ENCODE measurements around the gene PLOD2.

PLOD2 gene

GRCh38 chr3:146101538-146101937 lies 59.4 kb downstream of the PLOD2 start:
- no peak for DNase-seq (ENCODE audit: low read depth in 1 of 2, low spot score in 1 of 2)

- DNase-seq (ENCODE audit: low read depth in 1 of 2, low spot score in 1 of 2): no peak
These were observed 60.0 kb downstream of the PLOD2 start for GRCh38 chr3:146100825-146101444.

GRCh38 chr3:146100180-146100579 lies 60.8 kb downstream of the PLOD2 start:
- DNase-seq (ENCODE audit: low read depth in 1 of 2, low spot score in 1 of 2): no peak

GRCh38 chr3:146099316-146099715 lies 61.7 kb downstream of the PLOD2 start:
- DNase-seq (ENCODE audit: low read depth in 1 of 2, low spot score in 1 of 2): no peak

- no peak for DNase-seq (ENCODE audit: low read depth in 1 of 2, low spot score in 1 of 2)
These were observed 67.1 kb downstream of the PLOD2 start for GRCh38 chr3:146093896-146094295.

GRCh38 chr3:146092230-146092629 lies 68.8 kb downstream of the PLOD2 start:
- no peak for DNase-seq (ENCODE audit: low read depth in 1 of 2, low spot score in 1 of 2)

- DNase-seq (ENCODE audit: low read depth in 1 of 2, low spot score in 1 of 2): no peak
These were observed 69.6 kb downstream of the PLOD2 start for GRCh38 chr3:146091397-146091796.

- no peak for DNase-seq (ENCODE audit: low read depth in 1 of 2, low spot score in 1 of 2)
These were observed 70.5 kb downstream of the PLOD2 start for GRCh38 chr3:146090521-146090920.

GRCh38 chr3:146088840-146089239 lies 72.1 kb downstream of the PLOD2 start:
- no peak for DNase-seq (ENCODE audit: low read depth in 1 of 2, low spot score in 1 of 2)

- DNase-seq (ENCODE audit: low read depth in 1 of 2, low spot score in 1 of 2): no peak
These were observed 73.9 kb downstream of the PLOD2 start for GRCh38 chr3:146087116-146087515.

- DNase-seq (ENCODE audit: low read depth in 1 of 2, low spot score in 1 of 2): no peak
These were observed 74.8 kb downstream of the PLOD2 start for GRCh38 chr3:146086211-146086610.

- no peak for DNase-seq (ENCODE audit: low read depth in 1 of 2, low spot score in 1 of 2)
These were observed 75.3 kb downstream of the PLOD2 start for GRCh38 chr3:146085678-146086077.

GRCh38 chr3:146080578-146080977 lies 80.4 kb downstream of the PLOD2 start:
- no peak for DNase-seq (ENCODE audit: low read depth in 1 of 2, low spot score in 1 of 2)

GRCh38 chr3:146078031-146078430 lies 83.0 kb downstream of the PLOD2 start:
- DNase-seq (ENCODE audit: low read depth in 1 of 2, low spot score in 1 of 2): no peak

- no peak for DNase-seq (ENCODE audit: low read depth in 1 of 2, low spot score in 1 of 2)
These were observed 83.8 kb downstream of the PLOD2 start for GRCh38 chr3:146077181-146077580.

- no peak for DNase-seq (ENCODE audit: low read depth in 1 of 2, low spot score in 1 of 2)
These were observed 88.2 kb downstream of the PLOD2 start for GRCh38 chr3:146072824-146073223.

GRCh38 chr3:146072061-146072460 lies 88.9 kb downstream of the PLOD2 start:
- DNase-seq (ENCODE audit: low read depth in 1 of 2, low spot score in 1 of 2): no peak

GRCh38 chr3:146071632-146072031 lies 89.4 kb downstream of the PLOD2 start:
- DNase-seq (ENCODE audit: low read depth in 1 of 2, low spot score in 1 of 2): no peak

- DNase-seq (ENCODE audit: low read depth in 1 of 2, low spot score in 1 of 2): no peak
These were observed 93.9 kb downstream of the PLOD2 start for GRCh38 chr3:146067048-146067447.

- DNase-seq (ENCODE audit: low read depth in 1 of 2, low spot score in 1 of 2): no peak
These were observed 95.4 kb downstream of the PLOD2 start for GRCh38 chr3:146065573-146066006.

- no peak for DNase-seq (ENCODE audit: low read depth in 1 of 2, low spot score in 1 of 2)
These were observed 102.7 kb downstream of the PLOD2 start for GRCh38 chr3:146058241-146058640.

GRCh38 chr3:146052791-146053310 lies 108.1 kb downstream of the PLOD2 start:
- no peak for DNase-seq (ENCODE audit: low read depth in 1 of 2, low spot score in 1 of 2)

- no peak for DNase-seq (ENCODE audit: low read depth in 1 of 2, low spot score in 1 of 2)
These were observed 108.8 kb downstream of the PLOD2 start for GRCh38 chr3:146052056-146052790.
